Erythroblast (primary cell): ENCODE results near the gene SLC2A6.

Source experiments
- GATA1 ChIP-seq: IDR thresholded peaks from 2 replicates; pipeline ENCODE4 v1.6.1; 2011; ENCODE audit warnings: low read depth, mild to moderate bottlenecking, control low read depth, low read length, moderate library complexity
- POLR2A ChIP-seq: IDR thresholded peaks from 2 replicates; pipeline ENCODE4 v1.6.1; 2011; ENCODE audit warnings: mild to moderate bottlenecking, low read length

DNA sequence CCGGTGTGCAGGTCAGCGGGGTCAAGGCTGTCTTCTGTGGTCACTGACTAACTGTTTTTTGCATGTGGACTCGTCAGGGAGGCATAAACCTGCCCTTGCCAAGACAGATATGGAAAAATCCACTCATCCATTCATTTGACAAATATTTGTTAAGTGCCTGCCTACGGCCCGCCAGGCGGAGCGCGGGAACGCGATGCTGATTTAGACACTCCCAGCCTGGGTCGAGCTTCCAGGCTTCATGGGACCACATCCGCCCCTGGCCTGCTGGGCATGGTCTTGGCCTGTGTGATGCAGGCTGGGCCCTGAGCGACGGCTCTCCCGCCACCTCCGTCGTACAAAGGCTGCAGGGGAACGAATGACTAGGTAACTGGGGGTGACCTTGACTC lies 27.7 kb upstream of the SLC2A6 start:
- TF ChIP-seq POLR2A (no peak), GATA1 (no peak)
